Liver (tissue), 9 donors: ENCODE results near the gene LSAMP. TPM values are rescaled to one million over a fixed set of nuclear protein-coding genes. Genes with fewer than 3 reads are reported as not detected.

Source experiments
- DNase-seq: peaks from one replicate; pipeline ENCODE4 v3.0.0-alpha.2; 2017; ENCODE audit warnings: low spot score
- H3K27ac ChIP-seq, 2 donors: one replicate each; pipeline ENCODE4 v1.7.0; 2013; ENCODE audit warnings: inconsistent platforms in 2 of 2, low read length in 2 of 2, control low read depth in 1 of 2, low read depth in 1 of 2, mild to moderate bottlenecking in 1 of 2
- H3K27me3 ChIP-seq, 4 donors: one replicate each; pipeline versions ENCODE4 v1.6.1 to v1.7.0; 2013; ENCODE audit warnings: low read length in 3 of 4, inconsistent platforms in 1 of 4, mild to moderate bottlenecking in 1 of 4, moderate library complexity in 1 of 4; ENCODE audit not compliant: control insufficient read depth in 4 of 4, insufficient read depth in 4 of 4
- H3K36me3 ChIP-seq, 4 donors: one replicate each; pipeline versions ENCODE4 v1.6.1 to v1.7.0; 2013; ENCODE audit warnings: low read length in 3 of 4, mild to moderate bottlenecking in 3 of 4, low read depth in 1 of 4, moderate library complexity in 1 of 4; ENCODE audit not compliant: control insufficient read depth in 4 of 4, insufficient read depth in 3 of 4
- H3K4me1 ChIP-seq, 4 donors: one replicate each; pipeline versions ENCODE4 v1.6.1 to v1.7.0; 2013; ENCODE audit warnings: low read length in 3 of 4, mild to moderate bottlenecking in 3 of 4, moderate library complexity in 1 of 4; ENCODE audit not compliant: control insufficient read depth in 4 of 4, insufficient read depth in 4 of 4
- H3K4me3 ChIP-seq, 3 donors: one replicate each; pipeline versions ENCODE4 v1.6.1 to v1.7.0; 2013; ENCODE audit warnings: low read length in 3 of 3, control low read depth in 1 of 3, low read depth in 1 of 3, mild to moderate bottlenecking in 1 of 3
- H3K9ac ChIP-seq, 2 donors: one replicate each; pipeline ENCODE4 v1.7.0; 2013; ENCODE audit warnings: low read length in 2 of 2, mild to moderate bottlenecking in 2 of 2, moderate library complexity in 2 of 2, control low read depth in 1 of 2, low read depth in 1 of 2
- H3K9me3 ChIP-seq, 4 donors: one replicate each; pipeline versions ENCODE4 v1.6.1 to v1.7.0; 2013; ENCODE audit warnings: low read length in 3 of 4; ENCODE audit not compliant: control insufficient read depth in 4 of 4
- EGR1 ChIP-seq, 2 donors: IDR thresholded peaks; 2 replicates each; pipeline ENCODE4 v1.6.1; 2016 to 2018; ENCODE audit warnings: antibody characterized with exemption in 2 of 2, low read depth in 2 of 2
- FOXA1 ChIP-seq: IDR thresholded peaks from 2 replicates; pipeline ENCODE4 v1.6.1; 2016; ENCODE audit warnings: antibody characterized with exemption
- FOXA2 ChIP-seq: IDR thresholded peaks from 2 replicates; pipeline ENCODE4 v1.6.1; 2016; ENCODE audit warnings: antibody characterized with exemption
- HNF4A ChIP-seq, 2 donors: conservative IDR thresholded peaks; 2 replicates each; pipeline ENCODE4 v1.6.1; 2016; ENCODE audit warnings: antibody characterized with exemption in 2 of 2, mild to moderate bottlenecking in 2 of 2
- HNF4G ChIP-seq: IDR thresholded peaks from 2 replicates; pipeline ENCODE4 v1.6.1; 2016; ENCODE audit warnings: antibody characterized with exemption
- JUND ChIP-seq, 2 donors: IDR thresholded peaks; 2 replicates each; pipeline ENCODE4 v1.6.1; 2016; ENCODE audit warnings: antibody characterized with exemption in 2 of 2
- NR2F2 ChIP-seq: IDR thresholded peaks from 2 replicates; pipeline ENCODE4 v1.6.1; 2016; ENCODE audit warnings: antibody characterized with exemption
- RAD21 ChIP-seq, 2 donors: IDR thresholded peaks; 2 replicates each; pipeline ENCODE4 v1.6.1; 2016; ENCODE audit warnings: antibody characterized with exemption in 2 of 2, mild to moderate bottlenecking in 2 of 2
- RXRA ChIP-seq, 2 donors: IDR thresholded peaks; 2 replicates each; pipeline ENCODE4 v1.6.1; 2017 to 2018; ENCODE audit warnings: antibody characterized with exemption in 2 of 2, mild to moderate bottlenecking in 1 of 2
- SP1 ChIP-seq: IDR thresholded peaks from 2 replicates; pipeline ENCODE4 v1.6.1; 2018; ENCODE audit warnings: antibody characterized with exemption, mild to moderate bottlenecking
- TAF1 ChIP-seq: conservative IDR thresholded peaks from 2 replicates; pipeline ENCODE4 v1.6.1; 2016; ENCODE audit warnings: antibody characterized with exemption, mild to moderate bottlenecking
- YY1 ChIP-seq: IDR thresholded peaks from 2 replicates; pipeline ENCODE4 v1.6.1; 2016; ENCODE audit warnings: antibody characterized with exemption, mild to moderate bottlenecking
- WGBS: extraction: QIAGEN DNeasy Blood & Tissue Kit; methylation state at CpG from one replicate; pipeline ENCODE4 v1.1.7; 2013; 5-methylcytosine and 5-hydroxymethylcytosine counted together
- polyA plus RNA-seq, 2 donors: library from polyadenylated mRNA; stranded (reverse) in 1 of 2; unstranded in 1 of 2; fragments of 200-250 nt in 1 of 2; fragments of >200 nt in 1 of 2; fragmentation: Nextera tagmentation in 1 of 2; extraction: Ambion mirVana in 1 of 2; gene quantifications; one replicate each; pipeline versions ENCODE4 v1.2.1 to v1.2.3, GENCODE V29; 2013 to 2015
- total RNA-seq, 2 donors: library from RNA; depleted of rRNA; stranded (reverse); fragments of >200 nt; gene quantifications; one replicate each; pipeline ENCODE4 v1.2.3, GENCODE V29; 2014
- TF ChIP-seq, protein P1 (sequence below): IDR thresholded peaks from 2 replicates; pipeline ENCODE4 v1.6.1; 2016; ENCODE audit warnings: antibody characterized with exemption
- TF ChIP-seq, protein P2 (sequence below): IDR thresholded peaks from 2 replicates; pipeline ENCODE4 v1.6.1; 2016; ENCODE audit warnings: antibody characterized with exemption, mild to moderate bottlenecking
- TF ChIP-seq, protein P3 (sequence below): IDR thresholded peaks from 2 replicates; pipeline ENCODE4 v1.6.1; 2016; ENCODE audit warnings: antibody characterized with exemption
- TF ChIP-seq, protein P4 (sequence below): fragments of 150-350 bp; IDR thresholded peaks from 2 replicates; pipeline ENCODE4 v1.5.1; 2017; ENCODE audit warnings: improper control_type of control experiment, low read depth, low read length; ENCODE audit not compliant: missing input control
- TF ChIP-seq, protein P5 (sequence below): IDR thresholded peaks from 2 replicates; pipeline ENCODE4 v1.6.1; 2016; ENCODE audit warnings: antibody characterized with exemption
- donor health status: healthy.
- donor health status: healthy.
- donor health status: healthy.
- donor health status: healthy.
- donor health status: healthy.

The LSAMP gene
- total and polyA plus RNA-seq, 4 donors: 0.01 to 0.17 (median 0.06) TPM

DNA sequence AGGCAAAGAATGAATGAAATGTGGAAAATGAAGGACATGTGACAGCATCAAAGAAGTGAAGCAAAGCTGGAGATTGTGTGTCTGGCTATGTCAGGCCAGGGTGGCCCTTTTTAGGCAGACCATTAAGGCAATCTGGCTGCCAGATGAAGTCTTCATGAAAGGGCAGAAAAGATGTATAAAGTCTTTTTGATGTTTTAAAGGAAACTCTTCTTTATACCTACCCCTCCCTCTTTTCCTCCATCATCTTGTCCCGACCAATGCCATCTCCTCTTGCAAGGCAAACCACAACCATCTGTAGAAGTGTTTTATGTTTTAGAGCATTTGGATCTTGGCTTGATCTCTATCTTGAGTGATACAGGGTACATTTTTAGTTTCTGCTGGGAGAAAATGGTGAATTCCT, 259.2 kb downstream of the LSAMP start (continued):
- TF ChIP-seq EGR1 (IDR thresholded peaks at IDR 0.05; ENCODE audit: low read depth in 2 of 2) (no peak), HNF4G (no peak), NR2F2 (no peak), JUND (IDR thresholded peaks at IDR 0.05) (no peak)

DNA sequence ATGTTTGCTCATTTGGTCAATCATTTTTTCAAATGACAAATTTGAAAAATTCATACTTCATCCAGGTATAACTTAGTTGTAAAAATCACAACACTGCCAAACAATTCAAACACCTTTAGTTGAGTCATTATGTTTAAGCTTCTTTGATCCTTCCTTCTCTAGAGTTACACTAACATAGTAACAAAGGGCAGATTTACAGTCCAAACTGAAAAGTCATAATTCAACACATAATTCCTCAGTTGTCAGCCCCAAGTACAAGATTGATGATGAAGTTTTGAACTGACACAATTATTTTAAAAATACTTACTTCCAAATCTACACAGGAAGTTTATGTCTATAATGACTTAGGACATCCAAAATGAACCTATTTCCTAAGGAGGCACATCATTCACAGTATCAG, 264.1 kb downstream of the LSAMP start:
- TF ChIP-seq, protein P1, sequence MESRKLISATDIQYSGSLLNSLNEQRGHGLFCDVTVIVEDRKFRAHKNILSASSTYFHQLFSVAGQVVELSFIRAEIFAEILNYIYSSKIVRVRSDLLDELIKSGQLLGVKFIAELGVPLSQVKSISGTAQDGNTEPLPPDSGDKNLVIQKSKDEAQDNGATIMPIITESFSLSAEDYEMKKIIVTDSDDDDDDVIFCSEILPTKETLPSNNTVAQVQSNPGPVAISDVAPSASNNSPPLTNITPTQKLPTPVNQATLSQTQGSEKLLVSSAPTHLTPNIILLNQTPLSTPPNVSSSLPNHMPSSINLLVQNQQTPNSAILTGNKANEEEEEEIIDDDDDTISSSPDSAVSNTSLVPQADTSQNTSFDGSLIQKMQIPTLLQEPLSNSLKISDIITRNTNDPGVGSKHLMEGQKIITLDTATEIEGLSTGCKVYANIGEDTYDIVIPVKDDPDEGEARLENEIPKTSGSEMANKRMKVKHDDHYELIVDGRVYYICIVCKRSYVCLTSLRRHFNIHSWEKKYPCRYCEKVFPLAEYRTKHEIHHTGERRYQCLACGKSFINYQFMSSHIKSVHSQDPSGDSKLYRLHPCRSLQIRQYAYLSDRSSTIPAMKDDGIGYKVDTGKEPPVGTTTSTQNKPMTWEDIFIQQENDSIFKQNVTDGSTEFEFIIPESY: no peak
- no peak for TF ChIP-seq JUND (IDR thresholded peaks at IDR 0.05)
- TF ChIP-seq, protein P2, sequence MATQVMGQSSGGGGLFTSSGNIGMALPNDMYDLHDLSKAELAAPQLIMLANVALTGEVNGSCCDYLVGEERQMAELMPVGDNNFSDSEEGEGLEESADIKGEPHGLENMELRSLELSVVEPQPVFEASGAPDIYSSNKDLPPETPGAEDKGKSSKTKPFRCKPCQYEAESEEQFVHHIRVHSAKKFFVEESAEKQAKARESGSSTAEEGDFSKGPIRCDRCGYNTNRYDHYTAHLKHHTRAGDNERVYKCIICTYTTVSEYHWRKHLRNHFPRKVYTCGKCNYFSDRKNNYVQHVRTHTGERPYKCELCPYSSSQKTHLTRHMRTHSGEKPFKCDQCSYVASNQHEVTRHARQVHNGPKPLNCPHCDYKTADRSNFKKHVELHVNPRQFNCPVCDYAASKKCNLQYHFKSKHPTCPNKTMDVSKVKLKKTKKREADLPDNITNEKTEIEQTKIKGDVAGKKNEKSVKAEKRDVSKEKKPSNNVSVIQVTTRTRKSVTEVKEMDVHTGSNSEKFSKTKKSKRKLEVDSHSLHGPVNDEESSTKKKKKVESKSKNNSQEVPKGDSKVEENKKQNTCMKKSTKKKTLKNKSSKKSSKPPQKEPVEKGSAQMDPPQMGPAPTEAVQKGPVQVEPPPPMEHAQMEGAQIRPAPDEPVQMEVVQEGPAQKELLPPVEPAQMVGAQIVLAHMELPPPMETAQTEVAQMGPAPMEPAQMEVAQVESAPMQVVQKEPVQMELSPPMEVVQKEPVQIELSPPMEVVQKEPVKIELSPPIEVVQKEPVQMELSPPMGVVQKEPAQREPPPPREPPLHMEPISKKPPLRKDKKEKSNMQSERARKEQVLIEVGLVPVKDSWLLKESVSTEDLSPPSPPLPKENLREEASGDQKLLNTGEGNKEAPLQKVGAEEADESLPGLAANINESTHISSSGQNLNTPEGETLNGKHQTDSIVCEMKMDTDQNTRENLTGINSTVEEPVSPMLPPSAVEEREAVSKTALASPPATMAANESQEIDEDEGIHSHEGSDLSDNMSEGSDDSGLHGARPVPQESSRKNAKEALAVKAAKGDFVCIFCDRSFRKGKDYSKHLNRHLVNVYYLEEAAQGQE: no peak
- TF ChIP-seq YY1: no peak
- TF ChIP-seq SP1: no peak
- TF ChIP-seq RAD21 (IDR thresholded peaks at IDR 0.05): no peak
- TF ChIP-seq TAF1: no peak
- TF ChIP-seq, protein P3, sequence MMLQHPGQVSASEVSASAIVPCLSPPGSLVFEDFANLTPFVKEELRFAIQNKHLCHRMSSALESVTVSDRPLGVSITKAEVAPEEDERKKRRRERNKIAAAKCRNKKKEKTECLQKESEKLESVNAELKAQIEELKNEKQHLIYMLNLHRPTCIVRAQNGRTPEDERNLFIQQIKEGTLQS: no peak
- TF ChIP-seq, protein P4, sequence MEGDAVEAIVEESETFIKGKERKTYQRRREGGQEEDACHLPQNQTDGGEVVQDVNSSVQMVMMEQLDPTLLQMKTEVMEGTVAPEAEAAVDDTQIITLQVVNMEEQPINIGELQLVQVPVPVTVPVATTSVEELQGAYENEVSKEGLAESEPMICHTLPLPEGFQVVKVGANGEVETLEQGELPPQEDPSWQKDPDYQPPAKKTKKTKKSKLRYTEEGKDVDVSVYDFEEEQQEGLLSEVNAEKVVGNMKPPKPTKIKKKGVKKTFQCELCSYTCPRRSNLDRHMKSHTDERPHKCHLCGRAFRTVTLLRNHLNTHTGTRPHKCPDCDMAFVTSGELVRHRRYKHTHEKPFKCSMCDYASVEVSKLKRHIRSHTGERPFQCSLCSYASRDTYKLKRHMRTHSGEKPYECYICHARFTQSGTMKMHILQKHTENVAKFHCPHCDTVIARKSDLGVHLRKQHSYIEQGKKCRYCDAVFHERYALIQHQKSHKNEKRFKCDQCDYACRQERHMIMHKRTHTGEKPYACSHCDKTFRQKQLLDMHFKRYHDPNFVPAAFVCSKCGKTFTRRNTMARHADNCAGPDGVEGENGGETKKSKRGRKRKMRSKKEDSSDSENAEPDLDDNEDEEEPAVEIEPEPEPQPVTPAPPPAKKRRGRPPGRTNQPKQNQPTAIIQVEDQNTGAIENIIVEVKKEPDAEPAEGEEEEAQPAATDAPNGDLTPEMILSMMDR: no peak
- no peak for TF ChIP-seq FOXA1
- TF ChIP-seq HNF4G: no peak
- TF ChIP-seq RXRA (IDR thresholded peaks at IDR 0.05): no peak
- no peak for TF ChIP-seq FOXA2
- Histone ChIP-seq H3K27ac (no peak overlapping the region), H3K9me3 (no peaks in the 10 kb centered on the region), H3K4me1 (no peaks in the 10 kb centered on the region), H3K27me3 (peaks cover 0 to under 1% (median 0%) of the 10 kb centered on the region in 4 donors), H3K4me3 (no peak overlapping the region), H3K9ac (no peak overlapping the region), H3K36me3 (no peaks in the 10 kb centered on the region)
- no peak for DNase-seq

DNA sequence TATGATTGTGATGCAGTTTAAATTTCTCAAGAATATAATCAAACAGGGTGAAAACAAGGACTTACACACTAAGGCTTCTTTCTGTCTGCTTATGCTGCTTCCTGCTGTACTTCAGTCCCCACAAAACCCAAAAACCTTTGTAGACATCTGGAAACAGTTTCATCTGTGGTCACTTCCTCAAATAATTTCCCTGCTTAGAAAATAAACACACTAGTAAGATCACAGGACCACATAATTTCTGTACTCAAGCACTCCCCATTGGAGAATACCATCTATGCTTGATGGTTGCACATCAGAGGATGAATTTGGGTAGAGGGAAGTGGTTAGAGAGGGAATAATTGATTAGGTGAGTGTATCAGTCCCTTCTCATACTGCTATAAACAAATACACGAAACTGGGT, 266.2 kb downstream of the LSAMP start:
- DNase-seq: no peak
- H3K4me3 ChIP-seq: no peak overlapping the region
- TF ChIP-seq, protein P1: no peak
- no peak for TF ChIP-seq SP1
- TF ChIP-seq RXRA (IDR thresholded peaks at IDR 0.05): no peak
- no peak for TF ChIP-seq EGR1 (IDR thresholded peaks at IDR 0.05; ENCODE audit: low read depth in 2 of 2)
- no peak for TF ChIP-seq YY1
- TF ChIP-seq, protein P3: no peak
- TF ChIP-seq HNF4A (conservative IDR thresholded peaks at IDR 0.05): no peak
- TF ChIP-seq, protein P2: no peak
- no peak for TF ChIP-seq TAF1
- TF ChIP-seq, protein P5, sequence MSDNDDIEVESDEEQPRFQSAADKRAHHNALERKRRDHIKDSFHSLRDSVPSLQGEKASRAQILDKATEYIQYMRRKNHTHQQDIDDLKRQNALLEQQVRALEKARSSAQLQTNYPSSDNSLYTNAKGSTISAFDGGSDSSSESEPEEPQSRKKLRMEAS: no peak

More for the DNA sequence above, 266.2 kb downstream of the LSAMP start:
- Histone ChIP-seq H3K9ac (no peak overlapping the region), H3K36me3 (no peaks in the 10 kb centered on the region), H3K9me3 (no peaks in the 10 kb centered on the region), H3K4me1 (no peaks in the 10 kb centered on the region), H3K27ac (no peak overlapping the region), H3K27me3 (no peaks in the 10 kb centered on the region)
- WGBS: 51% methylated on average over 1 of the region's 1 CpG
